MM.1S (cell line): ENCODE data around the gene AMOTL1.

Source experiments
- CTCF ChIP-seq: fragments of 300-600 bp; sonication (generic); IDR thresholded peaks from 2 replicates; pipeline ENCODE4 v1.5.1; 2016; ENCODE audit warnings: antibody characterized with exemption, low read length, mixed read lengths
- EZH2 ChIP-seq: fragments of 300-600 bp; sonication (generic); optimal IDR thresholded peaks from 2 replicates; pipeline ENCODE3; 2017; ENCODE audit warnings: low read depth, mild to moderate bottlenecking, antibody characterized with exemption, low read length, mixed read lengths
- EZH2phosphoT487 ChIP-seq: fragments of 300-600 bp; sonication (generic); IDR thresholded peaks from 2 replicates; pipeline ENCODE4 v1.6.1; 2018; ENCODE audit warnings: antibody characterized with exemption, low read length

GRCh38 chr11:94728966-94729751 lies 39.0 kb upstream of the AMOTL1 start:
- no peak for TF ChIP-seq CTCF
- TF ChIP-seq EZH2phosphoT487: no peak
- TF ChIP-seq EZH2: no peak
